GM12891 (cell line): ENCODE data around the gene DIS3L2.

Source experiments
- PAX5 ChIP-seq: IDR thresholded peaks from 2 replicates; pipeline ENCODE4 v1.6.1; 2011; ENCODE audit warnings: low read length, moderate library complexity, mild to moderate bottlenecking; ENCODE audit not compliant: insufficient read depth, severe bottlenecking
- POLR2A ChIP-seq: IDR thresholded peaks from 2 replicates; pipeline ENCODE4 v1.6.1; 2011; ENCODE audit warnings: low read depth, low read length, control low read depth
- POLR2AphosphoS5 ChIP-seq: IDR thresholded peaks from 2 replicates; pipeline ENCODE4 v1.6.1; 2011; ENCODE audit warnings: low read depth, low read length, control low read depth
- SPI1 ChIP-seq: IDR thresholded peaks from 2 replicates; pipeline ENCODE4 v1.6.1; 2011; ENCODE audit warnings: low read depth, low read length, control low read depth
- TAF1 ChIP-seq: IDR thresholded peaks from 2 replicates; pipeline ENCODE4 v1.6.1; 2011; ENCODE audit warnings: low read depth, low read length, control low read depth

GRCh38 chr2:232382331-232383225 lies 421.1 kb downstream of the DIS3L2 start:
- TF ChIP-seq POLR2A (no peak), TAF1 (no peak), POLR2AphosphoS5 (no peak), SPI1 (no peak), PAX5 (no peak)
